ENCODE results near the gene RHBDL1. TPM values are rescaled to one million over a fixed set of nuclear protein-coding genes. Genes with fewer than 3 reads are reported as not detected.

The RHBDL1 gene
- total and polyA plus RNA-seq, 2 of the 8 experiments (the other 6 are each of a cell fraction or from before 2014, with no cell fraction given) = 4.0 to 8.1 TPM

GRCh38 chr16:635573-636205 lies 39.8 kb upstream of the RHBDL1 start:
- Histone ChIP-seq H2AFZ (ENCODE audit: low read length) (no peak overlapping the region), H4K20me1 (replicated peaks in 1 of 2; ENCODE audit: control insufficient read depth in 1 of 2, insufficient read depth in 2 of 2, low read length in 2 of 2) (peaks cover 3 to 10% of the 10 kb centered on the region in 2 experiments), H3K56ac (replicated peaks; ENCODE audit: insufficient read length, low read depth, low read length) (peak overlapping the region; percentile 69), H3K23ac (ENCODE audit: insufficient read length) (no peak overlapping the region), H3K79me1 (ENCODE audit: low read depth, low read length) (no peaks in the 10 kb centered on the region), H2BK20ac (ENCODE audit: low read length) (no peak overlapping the region), H3K4ac (replicated peaks; ENCODE audit: insufficient read length, low read depth, low read length) (peak overlapping the region; percentile 99), H3K14ac (ENCODE audit: insufficient read length) (no peak overlapping the region), H4K91ac (replicated peaks; ENCODE audit: insufficient read length, low read length) (peak overlapping the region; percentile 98), H3K18ac (ENCODE audit: extremely low read depth, low read length) (peak overlapping the region; percentile 91), H3K4me3 (ENCODE audit: extremely low read depth in 1 of 4, insufficient read depth in 2 of 4, low read depth in 3 of 4, low read length in 4 of 4) (peak overlapping the region; percentile 73 to 89 (median 77)), H2BK15ac (ENCODE audit: low read length) (peak overlapping the region; percentile 53; the same call in 1 of the 2 replicates), H3K27me3 (replicated peaks in 1 of 4; ENCODE audit: control insufficient read depth in 3 of 4, extremely low read depth in 1 of 4, insufficient read depth in 3 of 4, low read length in 3 of 4) (no peaks in the 10 kb centered on the region), H3K36me3 (ENCODE audit: control insufficient read depth in 2 of 4, insufficient read depth in 4 of 4, low read length in 3 of 4) (peaks cover 0 to 21% (median 3%) of the 10 kb centered on the region in 4 experiments; a peak in 4 of 8 replicates), H2BK5ac (ENCODE audit: low read depth, low read length) (peak overlapping the region; percentile 73; the same call in 1 of the 2 replicates), H2AK5ac (ENCODE audit: low read depth, low read length) (no peak overlapping the region), H4K8ac (ENCODE audit: extremely low read depth, insufficient read depth, low read length) (peak overlapping the region; percentile 79; the same call in 1 of the 2 replicates), H3K9me3 (ENCODE audit: insufficient read depth in 2 of 2, low read depth in 1 of 2, low read length in 1 of 2) (no peaks in the 10 kb centered on the region), H3K27ac (ENCODE audit: low read depth, low read length) (no peak overlapping the region), H3K9ac (replicated peaks in 1 of 4; ENCODE audit: extremely low read depth in 1 of 4, low read depth in 3 of 4, low read length in 3 of 4) (peak overlapping the region; percentile 5 to 66 (median 60); a peak in 6 of 7 replicates), H3K4me2 (ENCODE audit: insufficient read depth in 1 of 2, low read depth in 2 of 2, low read length in 2 of 2) (peak overlapping the region; percentile 62 to 80), H4K5ac (ENCODE audit: insufficient read length, low read depth, low read length) (peak overlapping the region; percentile 80), H3K79me2 (ENCODE audit: control insufficient read depth in 1 of 2, insufficient read depth in 2 of 2, low read length in 2 of 2) (peaks cover 0 to 6% of the 10 kb centered on the region in 2 experiments; a peak in 1 of 4 replicates), H3K23me2 (ENCODE audit: low read depth, low read length) (peaks cover 8% of the 10 kb centered on the region; the same call in 1 of the 2 replicates), H3K4me1 (replicated peaks in 1 of 4; ENCODE audit: control insufficient read depth in 3 of 4, insufficient read depth in 4 of 4, low read length in 3 of 4) (peaks cover 0 to 29% (median 20%) of the 10 kb centered on the region in 4 experiments; a peak in 6 of 7 replicates), H2BK12ac (ENCODE audit: low read depth, low read length) (no peak overlapping the region), H2BK120ac (replicated peaks; ENCODE audit: low read depth, low read length) (no peak overlapping the region)
- WGBS, 2 experiments (ENCODE audit: extremely low coverage in 1 of 2, insufficient coverage in 1 of 2, insufficient read length in 1 of 2, insufficient replicate concordance in 2 of 2, low coverage in 1 of 2, low lambda C conversion rate in 2 of 2, missing lambda C conversion rate in 1 of 2) = 13% methylated on average over 39 of the region's 55 CpGs; no CpG with 5 or more reads in 1 of the 2 experiments
- ChIA-PET POLR2A (ENCODE audit: partially characterized antibody) (interaction anchor here (0.6 to 2.7 kb wide), 16 partner anchors 11 to 1531 kb away, joined by 3 to 16 read pairs (median 4); partner anchors contain the start of genes RAB40C, RHBDL1, WDR24 and WDR90), CTCF (ENCODE audit: partially characterized antibody) (interaction anchor here (0.9 to 2.9 kb wide), 5 partner anchors 10 to 42 kb away, joined by 4 to 8 read pairs (median 6); no protein-coding TSS in a partner anchor)
- no peak for DNase-seq (ENCODE audit: low read depth in 1 of 2, low spot score in 2 of 2)
- FAIRE-seq = no peak
